ENCODE data around the gene SLAMF9.

Gene SLAMF9

DNA sequence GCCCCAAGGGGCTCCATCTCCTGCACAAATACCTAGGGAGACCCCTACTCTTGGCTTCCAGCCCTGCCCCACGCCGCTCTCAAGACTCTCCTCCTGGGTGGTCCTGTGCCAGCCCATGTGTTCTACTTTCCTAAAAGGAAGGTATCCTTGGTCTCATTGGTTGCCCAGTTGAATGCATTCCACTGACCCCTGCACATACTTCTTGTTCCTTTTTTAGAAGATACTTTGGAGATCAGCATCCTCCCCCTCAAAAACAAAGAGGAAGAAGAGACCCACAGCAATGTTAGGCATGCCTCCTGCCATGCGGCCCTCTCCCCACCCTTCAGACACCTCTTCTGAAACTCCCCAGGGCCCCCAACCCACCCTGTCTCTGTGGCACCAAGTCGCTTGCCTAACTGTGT, 4.1 kb downstream of the SLAMF9 start:
- H3K36me3 ChIP-seq (ENCODE audit: control insufficient read depth, insufficient read depth, low read length) = no peaks in the 10 kb centered on the region
- H3K27me3 ChIP-seq (replicated peaks; ENCODE audit: control insufficient read depth, insufficient read depth, low read length, poor library complexity, severe bottlenecking) = peaks cover 8% of the 10 kb centered on the region
- no peak overlapping the region for H3K4me3 ChIP-seq (ENCODE audit: insufficient read depth, low read depth, low read length, poor library complexity, severe bottlenecking)
- no peaks in the 10 kb centered on the region for H3K9me3 ChIP-seq (ENCODE audit: control insufficient read depth, low read length)
- peaks cover 6% of the 10 kb centered on the region for H3K4me1 ChIP-seq (ENCODE audit: control insufficient read depth, insufficient read depth, low read length, poor library complexity, severe bottlenecking)
- H3K27ac ChIP-seq (ENCODE audit: insufficient read depth, low read length, poor library complexity, severe bottlenecking) = no peak overlapping the region
- DNase-seq = no peak

DNA sequence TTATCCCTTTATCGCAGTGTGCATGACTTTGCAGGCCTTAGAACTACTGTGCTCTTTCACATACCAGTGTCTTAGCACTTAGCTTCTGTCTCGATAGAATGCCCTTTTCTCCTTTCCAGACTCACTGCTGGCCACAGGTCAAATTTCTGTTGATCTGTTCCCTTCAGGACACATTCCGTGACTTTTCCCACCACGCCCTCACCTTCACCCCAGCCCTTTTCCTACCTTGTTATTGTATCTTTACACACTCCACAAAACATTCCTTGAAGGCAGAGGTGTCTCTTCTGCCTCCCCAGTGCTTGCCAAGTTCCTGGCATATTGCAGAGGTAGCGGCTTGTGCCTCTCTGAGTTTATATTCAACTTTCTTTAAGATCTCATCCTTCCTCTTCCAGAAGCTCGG, 4.9 kb downstream of the SLAMF9 start:
- no peaks in the 10 kb centered on the region for H3K9me3 ChIP-seq (ENCODE audit: control insufficient read depth, low read length)
- DNase-seq = no peak
- peaks cover 17% of the 10 kb centered on the region for H3K27me3 ChIP-seq (replicated peaks; ENCODE audit: control insufficient read depth, insufficient read depth, low read length, poor library complexity, severe bottlenecking)
- H3K27ac ChIP-seq (ENCODE audit: insufficient read depth, low read length, poor library complexity, severe bottlenecking) = no peak overlapping the region
- H3K36me3 ChIP-seq (ENCODE audit: control insufficient read depth, insufficient read depth, low read length) = no peaks in the 10 kb centered on the region
- no peak overlapping the region for H3K4me3 ChIP-seq (ENCODE audit: insufficient read depth, low read depth, low read length, poor library complexity, severe bottlenecking)
- peaks cover 9% of the 10 kb centered on the region for H3K4me1 ChIP-seq (ENCODE audit: control insufficient read depth, insufficient read depth, low read length, poor library complexity, severe bottlenecking)

DNA sequence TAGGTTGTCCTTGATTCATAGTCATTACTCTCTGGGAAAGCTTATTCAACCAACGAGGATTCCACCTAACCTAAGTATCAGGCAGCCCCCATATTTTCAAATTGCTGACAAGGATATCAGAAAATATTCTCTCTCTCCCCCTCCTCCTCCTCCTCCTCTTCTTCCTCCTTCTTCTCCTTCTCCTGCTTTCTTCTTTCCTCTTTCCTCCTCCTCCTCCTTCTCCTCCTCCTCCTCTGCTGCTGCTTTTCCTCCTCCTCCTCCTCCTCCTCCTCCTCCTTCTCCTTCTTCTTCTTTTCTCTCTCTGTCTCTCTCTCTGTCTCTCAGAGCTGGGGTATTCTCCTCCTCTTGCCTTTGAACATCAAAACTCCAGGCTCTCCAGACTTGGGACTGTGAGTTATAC, 6.1 kb downstream of the SLAMF9 start:
- no peak for DNase-seq
- Histone ChIP-seq H3K27ac (ENCODE audit: insufficient read depth, low read length, poor library complexity, severe bottlenecking) (no peak overlapping the region), H3K36me3 (ENCODE audit: control insufficient read depth, insufficient read depth, low read length) (no peaks in the 10 kb centered on the region), H3K27me3 (replicated peaks; ENCODE audit: control insufficient read depth, insufficient read depth, low read length, poor library complexity, severe bottlenecking) (peaks cover 21% of the 10 kb centered on the region), H3K4me1 (ENCODE audit: control insufficient read depth, insufficient read depth, low read length, poor library complexity, severe bottlenecking) (peaks cover 9% of the 10 kb centered on the region), H3K4me3 (ENCODE audit: insufficient read depth, low read depth, low read length, poor library complexity, severe bottlenecking) (no peak overlapping the region), H3K9me3 (ENCODE audit: control insufficient read depth, low read length) (no peaks in the 10 kb centered on the region)

DNA sequence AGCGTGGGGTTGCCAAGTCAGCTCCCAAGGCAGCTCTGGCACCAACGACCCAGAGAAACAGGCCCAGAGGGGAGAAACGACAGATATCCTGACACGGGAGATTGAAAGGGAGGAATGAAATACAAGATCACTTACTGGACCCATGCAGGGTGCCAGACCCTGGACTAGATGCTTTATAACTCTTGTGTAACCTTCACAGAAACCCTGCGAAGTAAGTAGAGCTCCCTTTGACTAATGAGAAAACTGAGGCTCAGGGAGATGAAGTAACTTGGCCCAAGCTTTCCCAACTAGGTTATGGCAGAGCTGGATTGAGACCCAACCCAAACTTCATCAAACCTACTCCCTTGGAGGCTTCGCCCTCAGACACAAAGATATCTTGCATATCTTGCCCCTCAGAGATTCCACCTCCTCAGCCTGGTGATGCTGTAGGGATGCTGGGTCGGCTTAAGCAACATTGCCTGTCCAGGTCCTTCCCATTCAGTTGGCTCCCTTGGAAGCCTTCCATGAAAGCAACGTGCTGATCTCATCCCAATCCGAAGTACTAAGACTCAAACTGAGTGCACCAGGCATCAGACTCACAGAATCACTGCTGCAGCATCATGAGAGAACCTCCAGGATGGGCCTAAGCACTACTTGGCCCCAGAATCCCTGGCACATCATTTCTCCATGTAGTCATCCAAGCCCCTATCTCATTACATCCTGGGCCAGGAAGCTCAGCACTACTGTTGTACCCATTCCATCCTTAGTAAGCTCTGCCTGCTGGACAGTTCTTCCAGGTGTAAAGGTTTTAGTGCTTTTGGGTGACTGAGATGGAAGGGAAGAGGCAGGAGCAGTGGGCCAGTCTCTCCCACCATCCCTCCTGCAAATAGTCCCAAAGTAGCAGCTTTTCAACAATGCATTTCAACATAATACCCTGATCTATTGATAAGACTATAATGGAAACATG, 7.5 kb downstream of the SLAMF9 start:
- peaks cover 9% of the 10 kb centered on the region for H3K4me1 ChIP-seq (ENCODE audit: control insufficient read depth, insufficient read depth, low read length, poor library complexity, severe bottlenecking)
- no peak overlapping the region for H3K4me3 ChIP-seq (ENCODE audit: insufficient read depth, low read depth, low read length, poor library complexity, severe bottlenecking)
- H3K27me3 ChIP-seq (replicated peaks; ENCODE audit: control insufficient read depth, insufficient read depth, low read length, poor library complexity, severe bottlenecking) = peaks cover 21% of the 10 kb centered on the region
- H3K9me3 ChIP-seq (ENCODE audit: control insufficient read depth, low read length) = no peaks in the 10 kb centered on the region
- no peak overlapping the region for H3K27ac ChIP-seq (ENCODE audit: insufficient read depth, low read length, poor library complexity, severe bottlenecking)
- no peak for DNase-seq
- no peaks in the 10 kb centered on the region for H3K36me3 ChIP-seq (ENCODE audit: control insufficient read depth, insufficient read depth, low read length)

DNA sequence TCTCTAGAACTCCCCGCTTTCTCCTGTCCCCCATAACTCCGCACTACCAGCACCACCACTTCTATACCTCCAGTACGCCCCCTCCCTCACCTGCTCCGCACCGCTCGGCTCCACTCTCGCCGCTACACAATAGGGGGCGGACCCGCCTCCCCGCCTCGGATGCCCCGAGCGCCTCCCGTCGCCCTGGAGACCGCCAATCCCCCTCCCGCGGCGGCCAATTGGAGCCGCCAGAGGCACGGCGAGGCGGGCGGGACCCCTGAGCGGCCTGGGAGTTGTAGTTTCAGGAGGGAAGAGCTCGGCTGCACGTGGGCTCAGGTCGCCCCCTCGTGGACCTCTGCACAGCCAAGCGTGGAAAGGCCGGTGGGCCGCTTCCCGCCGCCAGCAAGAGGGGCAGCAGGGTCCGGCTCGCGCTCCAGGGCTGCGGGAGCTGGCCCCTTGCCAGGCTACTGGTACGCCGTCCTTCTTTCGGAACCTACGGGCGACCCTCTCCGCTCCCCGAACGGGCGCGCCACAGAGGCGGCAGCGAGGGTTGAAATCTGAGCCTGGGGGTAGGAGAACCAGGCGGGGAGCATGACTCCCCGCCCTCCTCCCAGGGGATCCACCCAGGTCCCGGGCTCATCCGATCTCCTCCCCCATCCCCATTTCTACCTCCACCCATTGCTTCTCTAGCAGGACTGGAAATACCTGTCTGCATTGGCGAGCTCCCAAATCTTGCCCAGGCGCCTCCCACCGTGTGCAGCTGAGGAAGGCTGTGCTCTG, 8.4 kb downstream of the SLAMF9 start, which contains the start of gene IGSF9:
TSS of gene IGSF9 (minus strand) at position 131 of the 759 bp plus-strand sequence. CDS start 2,159 bp downstream, outside the sequence.
- Histone ChIP-seq H3K27me3 (replicated peaks; ENCODE audit: control insufficient read depth, insufficient read depth, low read length, poor library complexity, severe bottlenecking) (peaks cover 21% of the 10 kb centered on the region), H3K4me3 (ENCODE audit: insufficient read depth, low read depth, low read length, poor library complexity, severe bottlenecking) (peak within 1 kb of the TSS; percentile 31)

DNA sequence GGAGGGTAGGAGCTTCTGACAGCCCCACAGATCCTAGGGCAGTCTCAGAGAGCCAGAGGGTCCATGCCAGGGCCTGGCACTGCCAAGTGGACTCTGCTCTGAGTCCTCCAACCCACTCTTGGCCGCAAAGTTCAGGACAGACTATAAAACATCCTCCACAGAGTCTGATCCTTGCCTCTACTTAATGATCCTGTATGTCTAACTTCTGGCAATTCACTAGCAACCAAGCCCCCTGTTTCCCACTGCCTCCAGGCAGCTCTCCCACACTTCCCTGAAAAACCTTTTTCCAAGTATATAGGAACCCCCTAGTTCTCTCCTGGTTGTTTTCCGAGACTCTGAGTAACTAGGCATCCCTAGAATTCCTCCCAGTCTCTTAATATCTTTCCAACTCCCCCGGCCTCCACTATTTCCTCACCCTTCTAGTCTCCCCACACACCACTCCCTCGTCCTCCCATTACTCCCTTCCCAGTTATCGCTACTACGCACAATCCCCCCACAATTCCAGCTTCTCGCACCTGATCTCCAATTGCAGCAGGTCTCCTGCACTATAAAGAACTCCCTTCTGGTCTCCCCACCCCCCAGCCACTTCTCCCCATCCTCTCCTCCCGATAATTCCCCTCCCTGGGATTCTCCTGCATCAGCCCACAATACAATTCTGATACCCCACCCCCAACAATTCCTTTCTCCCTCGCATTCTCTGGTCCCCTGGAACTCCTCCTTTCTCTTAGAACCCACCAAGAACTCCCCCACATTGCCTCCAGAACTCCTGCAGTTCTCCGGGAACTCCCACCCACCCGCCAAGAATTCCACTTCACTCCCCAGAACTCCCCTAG, 9.2 kb downstream of the SLAMF9 start:
- Histone ChIP-seq H3K36me3 (ENCODE audit: control insufficient read depth, insufficient read depth, low read length) (no peaks in the 10 kb centered on the region), H3K4me1 (ENCODE audit: control insufficient read depth, insufficient read depth, low read length, poor library complexity, severe bottlenecking) (peaks cover 9% of the 10 kb centered on the region), H3K27me3 (replicated peaks; ENCODE audit: control insufficient read depth, insufficient read depth, low read length, poor library complexity, severe bottlenecking) (peaks cover 21% of the 10 kb centered on the region), H3K4me3 (ENCODE audit: insufficient read depth, low read depth, low read length, poor library complexity, severe bottlenecking) (peak overlapping the region; percentile 31), H3K27ac (ENCODE audit: insufficient read depth, low read length, poor library complexity, severe bottlenecking) (no peak overlapping the region), H3K9me3 (ENCODE audit: control insufficient read depth, low read length) (no peaks in the 10 kb centered on the region)
- DNase-seq = no peak

More for the DNA sequence above, 8.4 kb downstream of the SLAMF9 start, which contains the start of gene IGSF9:
- Histone ChIP-seq H3K9me3 (ENCODE audit: control insufficient read depth, low read length) (no peaks in the 10 kb centered on the region), H3K27ac (ENCODE audit: insufficient read depth, low read length, poor library complexity, severe bottlenecking) (no peak within 1 kb of the TSS), H3K36me3 (ENCODE audit: control insufficient read depth, insufficient read depth, low read length) (no peaks in the 10 kb centered on the region), H3K4me1 (ENCODE audit: control insufficient read depth, insufficient read depth, low read length, poor library complexity, severe bottlenecking) (peaks cover 9% of the 10 kb centered on the region)
- peak; percentile 34 to 67 (median 45) for DNase-seq

DNA sequence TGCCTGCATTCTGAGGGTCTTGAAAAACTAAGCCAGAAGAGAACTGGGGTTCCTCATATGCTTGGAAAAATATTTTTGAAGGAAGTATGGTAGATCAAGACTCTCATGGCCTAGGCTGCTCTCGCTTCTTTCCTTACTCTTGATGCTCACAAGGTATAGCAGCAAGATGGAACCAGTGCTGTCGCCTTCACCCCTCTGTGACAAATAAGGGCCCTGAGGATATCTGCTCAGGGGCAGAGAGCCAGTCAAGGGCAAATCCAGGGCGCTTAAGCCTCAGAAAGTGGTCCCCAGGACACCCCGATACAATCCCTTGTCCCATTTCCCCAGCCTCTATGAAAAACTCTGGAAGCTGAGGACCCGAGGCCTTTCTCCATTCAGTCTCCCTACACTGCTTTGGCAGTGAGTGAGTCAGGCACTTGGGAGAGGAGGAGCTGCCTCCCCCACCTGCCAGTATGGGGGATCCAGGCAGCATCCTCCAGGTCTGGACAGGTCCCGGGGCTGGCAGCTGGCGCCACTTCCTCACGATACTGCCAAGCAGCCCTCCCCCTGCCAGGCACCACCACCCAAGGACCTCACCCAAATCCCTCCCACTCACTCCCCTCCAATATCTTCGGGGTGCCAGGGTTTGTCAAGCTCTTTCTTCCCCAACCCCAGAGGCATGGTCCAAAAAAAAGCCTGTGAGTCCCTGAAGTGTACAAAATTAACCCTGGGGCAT, 10.0 kb downstream of the SLAMF9 start:
- Histone ChIP-seq H3K27ac (ENCODE audit: insufficient read depth, low read length, poor library complexity, severe bottlenecking) (no peak overlapping the region), H3K4me1 (ENCODE audit: control insufficient read depth, insufficient read depth, low read length, poor library complexity, severe bottlenecking) (peaks cover 9% of the 10 kb centered on the region), H3K27me3 (replicated peaks; ENCODE audit: control insufficient read depth, insufficient read depth, low read length, poor library complexity, severe bottlenecking) (peaks cover 21% of the 10 kb centered on the region), H3K9me3 (ENCODE audit: control insufficient read depth, low read length) (no peaks in the 10 kb centered on the region), H3K36me3 (ENCODE audit: control insufficient read depth, insufficient read depth, low read length) (no peaks in the 10 kb centered on the region), H3K4me3 (ENCODE audit: insufficient read depth, low read depth, low read length, poor library complexity, severe bottlenecking) (no peak overlapping the region)
- no peak for DNase-seq

DNA sequence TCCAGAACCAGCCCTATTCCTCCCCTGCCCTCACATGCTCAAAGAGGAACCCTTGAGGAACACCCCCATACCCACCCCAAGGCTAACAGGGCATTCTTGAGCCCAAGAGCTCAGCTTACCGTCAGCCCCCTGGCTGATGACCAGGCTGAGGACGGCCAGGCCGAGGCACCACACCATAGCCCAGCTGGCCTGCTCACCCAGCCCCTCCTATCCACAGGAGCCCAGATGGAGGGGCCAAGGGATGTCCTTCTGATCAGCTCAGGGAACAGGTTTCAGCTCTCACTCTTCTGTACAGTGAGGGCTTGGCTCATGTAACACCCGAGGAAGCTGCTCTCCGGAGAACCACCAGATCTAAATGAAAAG, 10.8 kb downstream of the SLAMF9 start:
- Histone ChIP-seq H3K27me3 (replicated peaks; ENCODE audit: control insufficient read depth, insufficient read depth, low read length, poor library complexity, severe bottlenecking) (peaks cover 21% of the 10 kb centered on the region), H3K27ac (ENCODE audit: insufficient read depth, low read length, poor library complexity, severe bottlenecking) (no peak overlapping the region), H3K36me3 (ENCODE audit: control insufficient read depth, insufficient read depth, low read length) (no peaks in the 10 kb centered on the region), H3K4me1 (ENCODE audit: control insufficient read depth, insufficient read depth, low read length, poor library complexity, severe bottlenecking) (peaks cover 9% of the 10 kb centered on the region), H3K9me3 (ENCODE audit: control insufficient read depth, low read length) (no peaks in the 10 kb centered on the region), H3K4me3 (ENCODE audit: insufficient read depth, low read depth, low read length, poor library complexity, severe bottlenecking) (no peak overlapping the region)
- no peak for DNase-seq

DNA sequence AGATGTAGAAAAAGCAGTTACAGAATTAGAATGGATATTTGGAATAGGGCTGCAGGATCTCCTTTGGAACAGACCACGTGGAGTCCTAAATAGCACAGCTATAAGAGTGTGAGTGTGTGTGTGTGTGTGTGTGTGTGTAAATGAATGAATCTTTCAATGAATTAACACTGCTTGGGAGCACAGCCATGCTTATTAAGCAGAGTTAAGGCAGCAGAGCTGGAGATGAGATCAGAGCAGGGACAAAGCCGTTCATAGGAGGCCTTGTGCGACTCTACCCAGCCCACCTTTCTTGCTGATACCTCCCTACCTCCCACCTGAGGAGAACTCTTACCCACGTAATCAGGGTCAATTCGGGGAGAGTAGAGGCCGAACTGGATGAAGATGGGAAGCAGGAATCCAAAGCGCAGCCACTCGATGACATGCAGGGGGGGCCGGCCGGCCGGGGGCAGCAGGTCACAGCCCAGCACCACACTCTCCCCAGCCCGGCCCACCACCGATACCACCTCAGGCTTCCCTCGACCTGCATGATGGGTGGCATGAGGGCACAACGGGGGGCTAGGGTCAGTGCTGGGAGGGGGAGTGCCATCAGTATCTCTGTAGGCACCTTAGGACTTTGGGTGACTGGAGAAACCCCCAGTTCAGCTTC, 11.3 kb downstream of the SLAMF9 start:
- no peaks in the 10 kb centered on the region for H3K9me3 ChIP-seq (ENCODE audit: control insufficient read depth, low read length)
- no peaks in the 10 kb centered on the region for H3K36me3 ChIP-seq (ENCODE audit: control insufficient read depth, insufficient read depth, low read length)
- DNase-seq = no peak
- H3K4me1 ChIP-seq (ENCODE audit: control insufficient read depth, insufficient read depth, low read length, poor library complexity, severe bottlenecking) = peaks cover 9% of the 10 kb centered on the region
- no peak overlapping the region for H3K27ac ChIP-seq (ENCODE audit: insufficient read depth, low read length, poor library complexity, severe bottlenecking)
- H3K27me3 ChIP-seq (replicated peaks; ENCODE audit: control insufficient read depth, insufficient read depth, low read length, poor library complexity, severe bottlenecking) = peaks cover 21% of the 10 kb centered on the region
- no peak overlapping the region for H3K4me3 ChIP-seq (ENCODE audit: insufficient read depth, low read depth, low read length, poor library complexity, severe bottlenecking)
